NCI-H187 (cell line): ENCODE measurements around the gene SPRR2A.
"Not testable (repeated sequence)": the region's sequence is repeated elsewhere in the genome, so short reads cannot be mapped to it uniquely, and the experiment has no call there.

Experiments
- DNase-seq, 2 experiments: peaks; one replicate each; lab custom pipeline; 2025; lab: John Stamatoyannopoulos, UW

The SPRR2A gene

GRCh38 chr1:153024413-153024812, 32.9 kb downstream of the SPRR2A start:
- DNase-seq = no peak

DNA sequence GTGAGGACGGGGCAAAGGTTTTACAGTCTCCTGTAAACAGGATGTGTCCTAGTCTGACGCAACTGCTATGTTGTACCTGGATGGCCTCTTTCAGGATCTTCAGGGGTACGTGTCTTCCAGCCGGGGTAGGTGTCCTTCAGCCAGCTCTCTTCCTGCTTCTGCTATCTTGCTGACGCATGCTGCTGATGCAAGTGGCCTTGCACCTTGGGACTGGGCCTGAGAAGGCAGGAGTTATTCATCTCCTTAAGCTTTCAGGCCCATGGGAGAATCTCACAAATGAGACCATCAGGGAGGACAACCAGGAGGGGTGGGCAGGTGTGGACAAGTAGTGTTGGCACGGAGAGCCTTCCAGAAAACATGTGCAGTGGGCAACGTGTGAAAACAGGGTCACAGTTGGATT, 34.2 kb downstream of the SPRR2A start:
- no peak for DNase-seq

GRCh38 chr1:153022340-153022739, 35.0 kb downstream of the SPRR2A start:
- not testable (repeated sequence) for DNase-seq

- not testable (repeated sequence) for DNase-seq
These were observed 35.5 kb downstream of the SPRR2A start for GRCh38 chr1:153021829-153022228.

GRCh38 chr1:153011235-153011758, 46.0 kb downstream of the SPRR2A start:
- DNase-seq = not testable (repeated sequence)
